HepG2 (cell line): ENCODE data around the gene DDX19B. TPM values are rescaled to one million over a fixed set of nuclear protein-coding genes. Genes with fewer than 3 reads are reported as not detected.

Source experiments
- ATAD3A ChIP-seq: sonication (generic); formaldehyde crosslinking; IDR thresholded peaks from 2 replicates; pipeline ENCODE4 v1.4.0; 2020; ENCODE audit warnings: missing genetic modification reagents
- CENPX ChIP-seq: sonication (generic); formaldehyde crosslinking; IDR thresholded peaks from 2 replicates; pipeline ENCODE4 v1.9.0; 2021; ENCODE audit warnings: mild to moderate bottlenecking, missing genetic modification reagents, moderate library complexity
- KDM2A ChIP-seq: sonication (generic); formaldehyde crosslinking; IDR thresholded peaks from 2 replicates; pipeline ENCODE4 v1.4.0; 2020; ENCODE audit warnings: low read depth, missing genetic modification reagents, borderline replicate concordance
- MAFG ChIP-seq: sonication (generic); formaldehyde crosslinking; IDR thresholded peaks from 2 replicates; pipeline ENCODE4 v1.5.1; 2020; ENCODE audit warnings: mild to moderate bottlenecking, missing genetic modification reagents
- ZNF501 ChIP-seq: sonication (generic); formaldehyde crosslinking; IDR thresholded peaks from 2 replicates; pipeline ENCODE4 v1.5.1; 2020; ENCODE audit warnings: mild to moderate bottlenecking, moderate library complexity, missing genetic modification reagents
- ZNF841 ChIP-seq: sonication (generic); formaldehyde crosslinking; IDR thresholded peaks from 2 replicates; pipeline ENCODE4 v1.8.1; 2023; ENCODE audit warnings: missing genetic modification reagents, borderline replicate concordance
- ZNF850 ChIP-seq: sonication (generic); formaldehyde crosslinking; conservative IDR thresholded peaks from 2 replicates; pipeline ENCODE4 v1.9.0; 2021; ENCODE audit warnings: mild to moderate bottlenecking, missing genetic modification reagents
- polyA plus RNA-seq, 8 experiments: library from polyadenylated mRNA; depleted of rRNA in 3 of 8; stranded (reverse) in 7 of 8; unstranded in 1 of 8; fragments of >200 nt; fragmentation: Illumina TruSeq in 4 of 8; extraction: Trizol in 4 of 8; gene quantifications; 2 replicates each; pipeline versions ENCODE4 v1.2.1 to v1.2.3, GENCODE V29; 2011 to 2016; ENCODE audit warnings: low read depth in 4 of 8, missing spikeins in 1 of 8, mixed read lengths in 1 of 8; ENCODE audit not compliant: insufficient read depth in 1 of 8
- total RNA-seq, 5 experiments: library from RNA; depleted of rRNA; stranded (reverse); fragments of >200 nt; fragmentation: Illumina TruSeq; extraction: Trizol; gene quantifications; 2 replicates each; pipeline ENCODE4 v1.2.3, GENCODE V29; 2016; ENCODE audit warnings: low read depth in 1 of 5
- TF ChIP-seq, protein P1 (sequence below): sonication (generic); formaldehyde crosslinking; IDR thresholded peaks from 2 replicates; pipeline ENCODE4 v1.4.0; 2020; ENCODE audit warnings: missing genetic modification reagents, borderline replicate concordance
- TF ChIP-seq, protein P2 (sequence below): sonication (generic); formaldehyde crosslinking; IDR thresholded peaks from 2 replicates; pipeline ENCODE4; 2020; ENCODE audit warnings: missing genetic modification reagents, mild to moderate bottlenecking, borderline replicate concordance
- TF ChIP-seq, protein P3 (sequence below), 2 experiments: IDR thresholded peaks; 2 replicates each; pipeline ENCODE4 v1.6.1; 2011 to 2012; ENCODE audit warnings: low read length in 2 of 2, borderline replicate concordance in 1 of 2, low read depth in 1 of 2, mild to moderate bottlenecking in 1 of 2, moderate library complexity in 1 of 2
- TF ChIP-seq, protein P4 (sequence below): sonication (generic); formaldehyde crosslinking; conservative IDR thresholded peaks from 2 replicates; pipeline ENCODE4 v1.4.0; 2020; ENCODE audit warnings: missing genetic modification reagents

DDX19B gene
- total and polyA plus RNA-seq, 2 of the 13 experiments (the other 11 are each of a cell fraction or from before 2014, with no cell fraction given): 36.2 to 40.0 TPM

DNA sequence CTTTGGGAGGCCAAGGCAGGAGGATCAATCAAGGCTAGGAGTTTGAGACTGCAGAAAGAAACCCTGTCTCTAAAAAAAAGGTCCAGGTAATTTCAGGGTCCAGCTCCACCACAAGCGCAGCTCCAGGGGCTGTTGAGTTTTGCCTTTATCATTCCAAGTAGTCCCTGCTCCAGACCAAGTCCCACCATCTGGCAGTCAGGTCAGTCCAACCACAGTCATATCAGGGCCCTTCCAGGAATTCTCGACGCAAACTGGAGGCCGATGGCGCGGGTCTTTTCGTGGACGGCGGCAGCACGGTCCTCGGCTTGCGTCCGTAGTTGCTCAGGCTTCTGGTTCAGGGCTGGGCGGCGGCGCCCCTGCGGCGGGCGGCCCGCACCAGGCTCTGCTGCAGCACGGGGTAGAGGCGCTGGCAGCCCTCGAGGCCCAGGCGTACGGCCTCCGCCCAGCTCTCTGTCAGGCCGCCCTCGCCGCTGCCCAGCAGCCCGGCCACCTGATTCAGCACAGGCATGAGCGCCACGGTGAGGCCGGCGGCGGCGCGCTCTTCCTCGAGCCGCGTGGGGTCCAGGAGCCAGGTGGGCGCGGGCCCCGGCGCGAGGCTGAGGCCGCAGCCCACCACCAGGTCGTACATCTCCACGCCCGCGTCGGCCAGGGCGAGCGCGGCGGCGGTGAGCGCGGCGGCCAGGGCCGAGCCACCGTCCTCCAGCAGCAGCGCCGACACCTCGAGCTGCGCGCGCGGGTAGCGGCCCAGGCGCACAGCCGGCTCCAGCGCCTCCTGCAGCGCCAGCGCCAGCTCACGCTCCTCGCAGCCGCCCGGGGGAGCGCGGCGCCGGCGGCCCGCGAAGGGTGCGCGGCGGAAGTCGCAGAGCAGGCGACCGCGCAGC lies 48.0 kb upstream of the DDX19B start (continued):
- TF ChIP-seq, protein P1, sequence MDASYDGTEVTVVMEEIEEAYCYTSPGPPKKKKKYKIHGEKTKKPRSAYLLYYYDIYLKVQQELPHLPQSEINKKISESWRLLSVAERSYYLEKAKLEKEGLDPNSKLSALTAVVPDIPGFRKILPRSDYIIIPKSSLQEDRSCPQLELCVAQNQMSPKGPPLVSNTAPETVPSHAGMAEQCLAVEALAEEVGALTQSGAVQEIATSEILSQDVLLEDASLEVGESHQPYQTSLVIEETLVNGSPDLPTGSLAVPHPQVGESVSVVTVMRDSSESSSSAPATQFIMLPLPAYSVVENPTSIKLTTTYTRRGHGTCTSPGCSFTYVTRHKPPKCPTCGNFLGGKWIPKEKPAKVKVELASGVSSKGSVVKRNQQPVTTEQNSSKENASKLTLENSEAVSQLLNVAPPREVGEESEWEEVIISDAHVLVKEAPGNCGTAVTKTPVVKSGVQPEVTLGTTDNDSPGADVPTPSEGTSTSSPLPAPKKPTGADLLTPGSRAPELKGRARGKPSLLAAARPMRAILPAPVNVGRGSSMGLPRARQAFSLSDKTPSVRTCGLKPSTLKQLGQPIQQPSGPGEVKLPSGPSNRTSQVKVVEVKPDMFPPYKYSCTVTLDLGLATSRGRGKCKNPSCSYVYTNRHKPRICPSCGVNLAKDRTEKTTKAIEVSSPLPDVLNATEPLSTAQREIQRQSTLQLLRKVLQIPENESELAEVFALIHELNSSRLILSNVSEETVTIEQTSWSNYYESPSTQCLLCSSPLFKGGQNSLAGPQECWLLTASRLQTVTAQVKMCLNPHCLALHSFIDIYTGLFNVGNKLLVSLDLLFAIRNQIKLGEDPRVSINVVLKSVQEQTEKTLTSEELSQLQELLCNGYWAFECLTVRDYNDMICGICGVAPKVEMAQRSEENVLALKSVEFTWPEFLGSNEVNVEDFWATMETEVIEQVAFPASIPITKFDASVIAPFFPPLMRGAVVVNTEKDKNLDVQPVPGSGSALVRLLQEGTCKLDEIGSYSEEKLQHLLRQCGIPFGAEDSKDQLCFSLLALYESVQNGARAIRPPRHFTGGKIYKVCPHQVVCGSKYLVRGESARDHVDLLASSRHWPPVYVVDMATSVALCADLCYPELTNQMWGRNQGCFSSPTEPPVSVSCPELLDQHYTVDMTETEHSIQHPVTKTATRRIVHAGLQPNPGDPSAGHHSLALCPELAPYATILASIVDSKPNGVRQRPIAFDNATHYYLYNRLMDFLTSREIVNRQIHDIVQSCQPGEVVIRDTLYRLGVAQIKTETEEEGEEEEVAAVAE (CRISPR knock-in tag): no peak
- TF ChIP-seq ZNF841 (CRISPR knock-in tag): no peak
- TF ChIP-seq, protein P2, sequence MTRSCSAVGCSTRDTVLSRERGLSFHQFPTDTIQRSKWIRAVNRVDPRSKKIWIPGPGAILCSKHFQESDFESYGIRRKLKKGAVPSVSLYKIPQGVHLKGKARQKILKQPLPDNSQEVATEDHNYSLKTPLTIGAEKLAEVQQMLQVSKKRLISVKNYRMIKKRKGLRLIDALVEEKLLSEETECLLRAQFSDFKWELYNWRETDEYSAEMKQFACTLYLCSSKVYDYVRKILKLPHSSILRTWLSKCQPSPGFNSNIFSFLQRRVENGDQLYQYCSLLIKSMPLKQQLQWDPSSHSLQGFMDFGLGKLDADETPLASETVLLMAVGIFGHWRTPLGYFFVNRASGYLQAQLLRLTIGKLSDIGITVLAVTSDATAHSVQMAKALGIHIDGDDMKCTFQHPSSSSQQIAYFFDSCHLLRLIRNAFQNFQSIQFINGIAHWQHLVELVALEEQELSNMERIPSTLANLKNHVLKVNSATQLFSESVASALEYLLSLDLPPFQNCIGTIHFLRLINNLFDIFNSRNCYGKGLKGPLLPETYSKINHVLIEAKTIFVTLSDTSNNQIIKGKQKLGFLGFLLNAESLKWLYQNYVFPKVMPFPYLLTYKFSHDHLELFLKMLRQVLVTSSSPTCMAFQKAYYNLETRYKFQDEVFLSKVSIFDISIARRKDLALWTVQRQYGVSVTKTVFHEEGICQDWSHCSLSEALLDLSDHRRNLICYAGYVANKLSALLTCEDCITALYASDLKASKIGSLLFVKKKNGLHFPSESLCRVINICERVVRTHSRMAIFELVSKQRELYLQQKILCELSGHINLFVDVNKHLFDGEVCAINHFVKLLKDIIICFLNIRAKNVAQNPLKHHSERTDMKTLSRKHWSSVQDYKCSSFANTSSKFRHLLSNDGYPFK (CRISPR knock-in tag): no peak
- no peak for TF ChIP-seq MAFG (CRISPR knock-in tag)
- TF ChIP-seq ZNF850: no peak
- peak; percentile 72; the same call in 1 of the 2 replicates for TF ChIP-seq KDM2A (CRISPR knock-in tag)
- TF ChIP-seq, protein P3, sequence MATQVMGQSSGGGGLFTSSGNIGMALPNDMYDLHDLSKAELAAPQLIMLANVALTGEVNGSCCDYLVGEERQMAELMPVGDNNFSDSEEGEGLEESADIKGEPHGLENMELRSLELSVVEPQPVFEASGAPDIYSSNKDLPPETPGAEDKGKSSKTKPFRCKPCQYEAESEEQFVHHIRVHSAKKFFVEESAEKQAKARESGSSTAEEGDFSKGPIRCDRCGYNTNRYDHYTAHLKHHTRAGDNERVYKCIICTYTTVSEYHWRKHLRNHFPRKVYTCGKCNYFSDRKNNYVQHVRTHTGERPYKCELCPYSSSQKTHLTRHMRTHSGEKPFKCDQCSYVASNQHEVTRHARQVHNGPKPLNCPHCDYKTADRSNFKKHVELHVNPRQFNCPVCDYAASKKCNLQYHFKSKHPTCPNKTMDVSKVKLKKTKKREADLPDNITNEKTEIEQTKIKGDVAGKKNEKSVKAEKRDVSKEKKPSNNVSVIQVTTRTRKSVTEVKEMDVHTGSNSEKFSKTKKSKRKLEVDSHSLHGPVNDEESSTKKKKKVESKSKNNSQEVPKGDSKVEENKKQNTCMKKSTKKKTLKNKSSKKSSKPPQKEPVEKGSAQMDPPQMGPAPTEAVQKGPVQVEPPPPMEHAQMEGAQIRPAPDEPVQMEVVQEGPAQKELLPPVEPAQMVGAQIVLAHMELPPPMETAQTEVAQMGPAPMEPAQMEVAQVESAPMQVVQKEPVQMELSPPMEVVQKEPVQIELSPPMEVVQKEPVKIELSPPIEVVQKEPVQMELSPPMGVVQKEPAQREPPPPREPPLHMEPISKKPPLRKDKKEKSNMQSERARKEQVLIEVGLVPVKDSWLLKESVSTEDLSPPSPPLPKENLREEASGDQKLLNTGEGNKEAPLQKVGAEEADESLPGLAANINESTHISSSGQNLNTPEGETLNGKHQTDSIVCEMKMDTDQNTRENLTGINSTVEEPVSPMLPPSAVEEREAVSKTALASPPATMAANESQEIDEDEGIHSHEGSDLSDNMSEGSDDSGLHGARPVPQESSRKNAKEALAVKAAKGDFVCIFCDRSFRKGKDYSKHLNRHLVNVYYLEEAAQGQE (IDR thresholded peaks at IDR 0.05; ENCODE audit: borderline replicate concordance in 1 of 2, low read depth in 1 of 2, low read length in 2 of 2): peak in 1 of 2 experiments; percentile 27; a peak in 1 of 4 replicates
- no peak for TF ChIP-seq ATAD3A (CRISPR knock-in tag)
- peak; percentile 90 for TF ChIP-seq ZNF501 (CRISPR knock-in tag)
- TF ChIP-seq, protein P4, sequence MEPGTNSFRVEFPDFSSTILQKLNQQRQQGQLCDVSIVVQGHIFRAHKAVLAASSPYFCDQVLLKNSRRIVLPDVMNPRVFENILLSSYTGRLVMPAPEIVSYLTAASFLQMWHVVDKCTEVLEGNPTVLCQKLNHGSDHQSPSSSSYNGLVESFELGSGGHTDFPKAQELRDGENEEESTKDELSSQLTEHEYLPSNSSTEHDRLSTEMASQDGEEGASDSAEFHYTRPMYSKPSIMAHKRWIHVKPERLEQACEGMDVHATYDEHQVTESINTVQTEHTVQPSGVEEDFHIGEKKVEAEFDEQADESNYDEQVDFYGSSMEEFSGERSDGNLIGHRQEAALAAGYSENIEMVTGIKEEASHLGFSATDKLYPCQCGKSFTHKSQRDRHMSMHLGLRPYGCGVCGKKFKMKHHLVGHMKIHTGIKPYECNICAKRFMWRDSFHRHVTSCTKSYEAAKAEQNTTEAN (CRISPR knock-in tag): peak; percentile 84
- TF ChIP-seq CENPX (CRISPR knock-in tag): no peak
